Measurements from ENCODE around the gene EIF2S1. TPM values are rescaled to one million over a fixed set of nuclear protein-coding genes. Genes with fewer than 3 reads are reported as not detected.

Gene EIF2S1
- total RNA-seq, 1 experiment from 2014 or later: 116 TPM

DNA sequence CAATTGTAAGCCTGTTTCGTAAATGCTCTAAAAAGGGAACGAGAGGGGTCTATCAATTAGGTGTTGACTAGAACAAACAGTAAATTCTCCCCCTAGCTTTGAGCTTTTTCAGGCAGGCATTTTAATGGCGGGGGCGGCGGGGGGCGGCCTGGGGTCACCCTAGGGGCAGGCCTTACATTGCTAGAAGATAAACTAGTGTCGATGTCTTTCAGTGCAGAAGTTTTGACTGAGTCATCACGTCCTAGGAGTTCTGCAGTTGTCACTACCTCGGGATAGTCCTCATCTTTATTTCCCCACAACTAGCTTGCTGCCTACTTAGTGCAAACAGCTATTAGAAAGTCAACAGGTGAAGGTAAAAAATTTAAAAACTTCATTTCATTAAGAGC lies 2.2 kb upstream of the EIF2S1 start:
- intact Hi-C loops (cut with micrococcal nuclease; ENCODE audit: unreplicated experiment) (no loop called here), in situ Hi-C loops (cut with HindIII; ENCODE audit: low pct_unique_long_range_greater_than_20kb, low sequenced_read_pairs) (no loop called here)
- TF ChIP-seq TCF7L2 (IDR thresholded peaks at IDR 0.05; ENCODE audit: low read depth, low read length) (no peak), SIN3A (IDR thresholded peaks at IDR 0.05; ENCODE audit: borderline replicate concordance, insufficient read depth, low read depth, low read length) (no peak), POLR2AphosphoS5 (IDR thresholded peaks at IDR 0.05; ENCODE audit: low read depth, low read length) (no peak)
- TF ChIP-seq, protein P1, sequence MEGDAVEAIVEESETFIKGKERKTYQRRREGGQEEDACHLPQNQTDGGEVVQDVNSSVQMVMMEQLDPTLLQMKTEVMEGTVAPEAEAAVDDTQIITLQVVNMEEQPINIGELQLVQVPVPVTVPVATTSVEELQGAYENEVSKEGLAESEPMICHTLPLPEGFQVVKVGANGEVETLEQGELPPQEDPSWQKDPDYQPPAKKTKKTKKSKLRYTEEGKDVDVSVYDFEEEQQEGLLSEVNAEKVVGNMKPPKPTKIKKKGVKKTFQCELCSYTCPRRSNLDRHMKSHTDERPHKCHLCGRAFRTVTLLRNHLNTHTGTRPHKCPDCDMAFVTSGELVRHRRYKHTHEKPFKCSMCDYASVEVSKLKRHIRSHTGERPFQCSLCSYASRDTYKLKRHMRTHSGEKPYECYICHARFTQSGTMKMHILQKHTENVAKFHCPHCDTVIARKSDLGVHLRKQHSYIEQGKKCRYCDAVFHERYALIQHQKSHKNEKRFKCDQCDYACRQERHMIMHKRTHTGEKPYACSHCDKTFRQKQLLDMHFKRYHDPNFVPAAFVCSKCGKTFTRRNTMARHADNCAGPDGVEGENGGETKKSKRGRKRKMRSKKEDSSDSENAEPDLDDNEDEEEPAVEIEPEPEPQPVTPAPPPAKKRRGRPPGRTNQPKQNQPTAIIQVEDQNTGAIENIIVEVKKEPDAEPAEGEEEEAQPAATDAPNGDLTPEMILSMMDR (IDR thresholded peaks at IDR 0.05): no peak
- TF ChIP-seq, protein P2, sequence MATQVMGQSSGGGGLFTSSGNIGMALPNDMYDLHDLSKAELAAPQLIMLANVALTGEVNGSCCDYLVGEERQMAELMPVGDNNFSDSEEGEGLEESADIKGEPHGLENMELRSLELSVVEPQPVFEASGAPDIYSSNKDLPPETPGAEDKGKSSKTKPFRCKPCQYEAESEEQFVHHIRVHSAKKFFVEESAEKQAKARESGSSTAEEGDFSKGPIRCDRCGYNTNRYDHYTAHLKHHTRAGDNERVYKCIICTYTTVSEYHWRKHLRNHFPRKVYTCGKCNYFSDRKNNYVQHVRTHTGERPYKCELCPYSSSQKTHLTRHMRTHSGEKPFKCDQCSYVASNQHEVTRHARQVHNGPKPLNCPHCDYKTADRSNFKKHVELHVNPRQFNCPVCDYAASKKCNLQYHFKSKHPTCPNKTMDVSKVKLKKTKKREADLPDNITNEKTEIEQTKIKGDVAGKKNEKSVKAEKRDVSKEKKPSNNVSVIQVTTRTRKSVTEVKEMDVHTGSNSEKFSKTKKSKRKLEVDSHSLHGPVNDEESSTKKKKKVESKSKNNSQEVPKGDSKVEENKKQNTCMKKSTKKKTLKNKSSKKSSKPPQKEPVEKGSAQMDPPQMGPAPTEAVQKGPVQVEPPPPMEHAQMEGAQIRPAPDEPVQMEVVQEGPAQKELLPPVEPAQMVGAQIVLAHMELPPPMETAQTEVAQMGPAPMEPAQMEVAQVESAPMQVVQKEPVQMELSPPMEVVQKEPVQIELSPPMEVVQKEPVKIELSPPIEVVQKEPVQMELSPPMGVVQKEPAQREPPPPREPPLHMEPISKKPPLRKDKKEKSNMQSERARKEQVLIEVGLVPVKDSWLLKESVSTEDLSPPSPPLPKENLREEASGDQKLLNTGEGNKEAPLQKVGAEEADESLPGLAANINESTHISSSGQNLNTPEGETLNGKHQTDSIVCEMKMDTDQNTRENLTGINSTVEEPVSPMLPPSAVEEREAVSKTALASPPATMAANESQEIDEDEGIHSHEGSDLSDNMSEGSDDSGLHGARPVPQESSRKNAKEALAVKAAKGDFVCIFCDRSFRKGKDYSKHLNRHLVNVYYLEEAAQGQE (IDR thresholded peaks at IDR 0.05; ENCODE audit: insufficient read depth in 1 of 2, low read depth in 2 of 2, low read length in 1 of 2): no peak
- DNase-seq (ENCODE audit: low read depth, low spot score) (no peak), ATAC-seq (no peak)
- no peaks in the 10 kb centered on the region for H3K9me3 ChIP-seq (ENCODE audit: control insufficient read depth, insufficient read depth, low read depth, low read length)
- no TSS peak for BruUV-seq (replicated peaks)
- H3K4me3 ChIP-seq (ENCODE audit: low read depth in 2 of 2, low read length in 2 of 2): peak overlapping the region; percentile 72 to 89
- peak overlapping the region; percentile 99 for H3K27ac ChIP-seq (ENCODE audit: low read length)
- POLR2A ChIA-PET: no interaction called here
- H3K36me3 ChIP-seq (ENCODE audit: control insufficient read depth, insufficient read depth, low read length): peaks cover 12% of the 10 kb centered on the region
- CTCF ChIA-PET: no interaction called here
- peaks cover 29% of the 10 kb centered on the region for H3K4me1 ChIP-seq (ENCODE audit: control insufficient read depth, insufficient read depth, low read length)
- H3K27me3 ChIP-seq (ENCODE audit: control insufficient read depth, insufficient read depth, low read length): no peaks in the 10 kb centered on the region

DNA sequence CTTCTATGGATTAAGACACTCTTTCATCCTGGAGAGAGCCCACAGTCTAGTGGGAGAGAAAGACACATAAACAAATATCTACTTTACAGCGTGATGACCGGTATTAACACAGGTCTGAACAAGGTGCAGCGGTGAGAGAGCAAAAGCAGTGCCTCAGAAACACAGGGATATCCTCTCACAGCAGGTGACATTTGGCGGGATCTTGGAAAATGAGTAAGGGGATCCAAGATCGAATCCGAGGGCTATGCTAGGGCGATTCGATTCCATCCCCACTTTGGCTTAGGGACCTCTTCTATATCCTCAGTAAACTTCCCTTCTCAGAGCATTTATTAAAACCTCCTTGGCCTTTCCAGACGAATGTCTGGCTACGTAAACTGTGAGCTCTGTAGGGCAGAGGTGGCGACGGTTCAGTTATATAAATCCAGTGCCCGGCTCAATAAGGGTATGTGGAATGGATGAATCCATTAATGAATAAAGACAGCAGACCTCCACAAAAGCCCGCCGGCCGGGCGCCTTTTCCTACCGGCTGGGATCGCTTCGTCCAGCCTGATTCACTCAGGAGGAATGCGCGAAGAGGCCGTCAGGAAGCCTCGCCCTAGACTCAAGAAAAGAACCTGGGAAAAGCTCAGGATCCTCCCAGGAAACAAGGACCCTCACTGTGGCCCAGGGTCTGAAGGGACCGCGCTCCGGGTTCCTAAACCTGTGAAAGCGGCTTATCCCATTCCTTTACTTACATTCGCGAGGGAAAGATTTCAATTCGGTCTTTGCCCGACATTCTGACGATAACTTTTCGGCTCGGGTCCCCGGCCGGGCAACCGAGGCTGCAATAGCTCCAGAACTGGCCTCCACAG lies 979 bp upstream of the EIF2S1 start:
- TF ChIP-seq POLR2AphosphoS5 (IDR thresholded peaks at IDR 0.05; ENCODE audit: low read depth, low read length) (no peak), SIN3A (IDR thresholded peaks at IDR 0.05; ENCODE audit: borderline replicate concordance, insufficient read depth, low read depth, low read length) (no peak)
- TF ChIP-seq, protein P2 (IDR thresholded peaks at IDR 0.05; ENCODE audit: insufficient read depth in 1 of 2, low read depth in 2 of 2, low read length in 1 of 2): no peak

More for the DNA sequence above, 979 bp upstream of the EIF2S1 start:
- peak overlapping the region; percentile 99 for H3K27ac ChIP-seq (ENCODE audit: low read length)
- CTCF ChIA-PET: interaction anchor here (0.5 to 0.9 kb wide), 2 partner anchors 155 to 202 kb away, joined by 5 to 9 read pairs; no protein-coding TSS in a partner anchor
- peaks cover 31% of the 10 kb centered on the region for H3K4me1 ChIP-seq (ENCODE audit: control insufficient read depth, insufficient read depth, low read length)
- in situ Hi-C loops (cut with HindIII; ENCODE audit: low pct_unique_long_range_greater_than_20kb, low sequenced_read_pairs) (no loop called here), intact Hi-C loops (cut with micrococcal nuclease; ENCODE audit: unreplicated experiment) (no loop called here)
- DNase-seq (ENCODE audit: low read depth, low spot score) (no peak), ATAC-seq (peak; percentile 9)
- no TSS peak for BruUV-seq (replicated peaks)
- POLR2A ChIA-PET: interaction anchor here (0.6 kb wide), 1 partner anchor 26 kb away, joined by 7 read pairs; no protein-coding TSS in a partner anchor
- no peaks in the 10 kb centered on the region for H3K9me3 ChIP-seq (ENCODE audit: control insufficient read depth, insufficient read depth, low read depth, low read length)
- H3K36me3 ChIP-seq (ENCODE audit: control insufficient read depth, insufficient read depth, low read length): peaks cover 15% of the 10 kb centered on the region
- no peaks in the 10 kb centered on the region for H3K27me3 ChIP-seq (ENCODE audit: control insufficient read depth, insufficient read depth, low read length)
- peak overlapping the region; percentile 72 to 89 for H3K4me3 ChIP-seq (ENCODE audit: low read depth in 2 of 2, low read length in 2 of 2)

Data from Panc1 (cell line).